GM18858 (cell line): Measurements from ENCODE around the gene LDB2.
"Not testable (repeated sequence)": the region's sequence is repeated elsewhere in the genome, so short reads cannot be mapped to it uniquely, and the experiment has no call there.

Experiments
- ATAC-seq: cut with Tn5 transposase; IDR thresholded peaks from one replicate; pipeline ENCODE4 v1.9.1; 2021; ENCODE audit not compliant: unreplicated experiment

The LDB2 gene

GRCh38 chr4:16574981-16575380 is 323.5 kb downstream of the LDB2 start:
- no peak for ATAC-seq

DNA sequence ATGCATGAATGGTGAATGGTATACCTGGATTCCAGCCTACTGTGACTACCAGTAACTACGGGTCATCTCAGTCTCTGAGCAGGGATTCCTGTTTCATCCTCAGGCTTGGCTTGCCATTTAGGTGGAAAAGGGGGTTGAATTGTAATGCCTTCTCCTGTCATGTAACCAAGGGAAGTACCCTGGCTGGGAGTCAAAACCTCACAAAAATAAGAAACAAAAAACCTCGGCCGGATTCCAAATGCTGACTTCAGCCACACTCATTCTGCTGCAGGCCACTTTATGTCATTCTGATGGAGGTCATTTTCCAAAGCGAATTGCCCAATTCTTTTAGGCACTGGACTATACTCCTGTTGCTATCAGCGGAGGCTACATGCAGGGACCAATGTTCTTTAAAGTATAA is 324.7 kb downstream of the LDB2 start:
- ATAC-seq, result no peak

DNA sequence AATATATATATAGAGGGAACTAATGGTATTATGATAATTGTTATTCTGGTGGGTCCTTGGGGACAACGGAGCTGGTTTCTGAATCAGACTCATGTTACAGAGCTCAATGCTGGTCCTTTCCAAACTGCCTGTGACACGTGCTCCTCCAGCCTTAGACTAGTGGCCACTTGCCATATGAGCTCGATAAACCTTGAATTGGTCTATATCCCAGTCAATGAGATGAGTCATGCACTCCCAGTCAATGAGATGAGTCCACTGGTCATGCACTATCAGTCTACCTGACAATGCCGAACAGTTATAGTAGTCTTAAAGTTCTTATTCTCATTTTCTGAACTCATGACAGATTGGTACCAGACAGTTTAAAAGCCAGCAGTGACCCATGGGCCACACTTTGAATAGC is 325.2 kb downstream of the LDB2 start:
- no peak for ATAC-seq

GRCh38 chr4:16572631-16573030 is 325.8 kb downstream of the LDB2 start:
- ATAC-seq, result no peak

GRCh38 chr4:16572161-16572560 is 326.3 kb downstream of the LDB2 start:
- no peak for ATAC-seq

DNA sequence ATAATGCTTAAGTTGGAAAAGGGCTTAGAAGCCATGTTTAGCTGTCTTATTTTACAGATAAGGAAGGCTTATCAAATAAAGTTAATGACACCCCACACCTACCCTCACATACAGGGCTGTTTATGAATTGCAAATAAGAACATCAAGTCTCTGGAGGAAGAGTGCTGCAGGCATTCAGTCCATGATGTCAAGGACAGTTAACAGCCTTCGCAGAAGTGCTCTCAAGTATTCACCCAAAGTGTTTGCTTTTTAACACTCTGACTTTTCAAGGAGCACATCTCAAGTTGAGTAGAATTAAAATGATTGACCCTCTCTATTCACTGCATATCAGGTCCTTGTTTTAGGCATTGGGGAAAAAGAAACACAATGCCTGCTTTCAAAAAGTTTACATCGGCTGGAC is 328.7 kb downstream of the LDB2 start:
- no peak for ATAC-seq

- not testable (repeated sequence) for ATAC-seq
Observed at GRCh38 chr4:16557316-16557715, 341.1 kb downstream of the LDB2 start.

DNA sequence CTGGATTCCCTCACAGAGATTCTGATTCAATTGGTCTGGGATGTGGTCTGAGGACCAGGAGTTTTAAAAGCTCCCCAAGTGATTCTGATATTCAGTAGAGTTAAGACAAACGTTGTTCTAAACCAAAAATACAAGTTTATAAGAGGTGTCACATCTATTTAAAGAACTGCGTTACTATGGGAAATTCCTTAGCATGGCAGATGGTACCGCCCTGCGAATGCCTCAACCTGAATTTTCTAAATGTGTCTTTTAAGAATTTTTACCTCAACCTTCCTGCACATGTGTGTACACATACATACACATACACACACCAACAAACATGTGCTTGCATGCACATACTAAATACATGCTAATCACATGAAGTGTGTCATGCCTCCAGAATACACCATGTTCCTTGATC is 343.3 kb downstream of the LDB2 start:
- ATAC-seq, result no peak

DNA sequence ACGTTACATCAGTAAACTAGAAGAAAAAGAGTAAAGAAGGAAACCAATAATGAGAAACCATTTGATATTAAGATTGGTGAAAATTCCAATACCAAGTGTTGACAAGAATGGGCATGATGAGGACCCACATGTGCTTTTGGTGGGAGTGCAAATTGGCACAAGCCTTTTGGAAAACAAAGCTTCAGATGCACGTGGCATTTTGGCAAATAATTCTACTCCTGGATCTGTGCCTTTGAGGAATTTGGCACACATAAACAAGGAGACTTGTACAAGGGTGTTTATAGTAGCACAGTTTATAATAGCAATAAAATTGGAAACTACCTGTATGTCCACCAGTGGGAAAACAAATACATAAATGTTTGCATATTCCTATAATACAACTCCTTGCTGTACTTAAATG is 347.9 kb downstream of the LDB2 start:
- no peak for ATAC-seq

DNA sequence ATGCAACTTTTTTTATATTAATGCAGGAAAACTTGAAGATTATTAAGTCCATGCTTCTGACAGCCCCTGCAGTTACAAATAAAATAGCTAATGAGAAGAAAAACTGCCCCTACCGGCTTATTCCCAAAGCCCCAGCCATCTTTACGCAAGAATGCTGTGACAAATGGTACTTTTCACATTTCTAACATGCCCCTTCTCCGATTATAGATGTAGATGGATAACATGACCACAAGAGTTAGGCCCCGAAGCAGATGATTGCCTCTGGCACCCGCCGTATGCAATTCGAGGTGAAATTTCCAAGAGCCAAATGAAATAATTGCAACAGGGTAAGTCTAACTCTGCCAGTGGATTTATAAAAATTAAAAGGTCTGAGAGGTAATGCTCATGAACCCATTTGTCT is 352.8 kb downstream of the LDB2 start:
- ATAC-seq, result no peak

DNA sequence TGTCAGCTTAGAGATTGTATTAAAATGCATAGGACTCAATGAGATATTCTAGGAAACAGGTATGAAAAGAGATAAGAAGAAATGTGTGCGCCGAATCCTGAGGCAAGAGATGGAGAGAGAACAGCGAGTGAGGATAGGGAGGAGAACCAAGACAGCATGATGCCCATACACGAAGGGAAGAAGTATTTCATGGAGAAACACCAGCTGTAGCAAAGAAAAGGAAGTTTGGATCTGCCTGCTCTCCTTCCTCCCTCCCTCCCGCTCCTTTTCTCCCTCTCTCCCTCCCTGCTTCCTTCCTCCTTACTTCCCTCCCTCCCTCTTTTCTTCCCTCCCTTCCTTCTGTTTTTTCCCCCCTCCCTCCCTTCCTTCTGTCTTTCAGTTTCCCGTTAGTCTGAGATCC is 353.6 kb downstream of the LDB2 start:
- no peak for ATAC-seq

GRCh38 chr4:16544251-16544721 is 354.2 kb downstream of the LDB2 start:
- no peak for ATAC-seq

- no peak for ATAC-seq
Observed at GRCh38 chr4:16537926-16538325, 360.5 kb downstream of the LDB2 start.

GRCh38 chr4:16532240-16532970 is 366.0 kb downstream of the LDB2 start:
- ATAC-seq, result no peak

DNA sequence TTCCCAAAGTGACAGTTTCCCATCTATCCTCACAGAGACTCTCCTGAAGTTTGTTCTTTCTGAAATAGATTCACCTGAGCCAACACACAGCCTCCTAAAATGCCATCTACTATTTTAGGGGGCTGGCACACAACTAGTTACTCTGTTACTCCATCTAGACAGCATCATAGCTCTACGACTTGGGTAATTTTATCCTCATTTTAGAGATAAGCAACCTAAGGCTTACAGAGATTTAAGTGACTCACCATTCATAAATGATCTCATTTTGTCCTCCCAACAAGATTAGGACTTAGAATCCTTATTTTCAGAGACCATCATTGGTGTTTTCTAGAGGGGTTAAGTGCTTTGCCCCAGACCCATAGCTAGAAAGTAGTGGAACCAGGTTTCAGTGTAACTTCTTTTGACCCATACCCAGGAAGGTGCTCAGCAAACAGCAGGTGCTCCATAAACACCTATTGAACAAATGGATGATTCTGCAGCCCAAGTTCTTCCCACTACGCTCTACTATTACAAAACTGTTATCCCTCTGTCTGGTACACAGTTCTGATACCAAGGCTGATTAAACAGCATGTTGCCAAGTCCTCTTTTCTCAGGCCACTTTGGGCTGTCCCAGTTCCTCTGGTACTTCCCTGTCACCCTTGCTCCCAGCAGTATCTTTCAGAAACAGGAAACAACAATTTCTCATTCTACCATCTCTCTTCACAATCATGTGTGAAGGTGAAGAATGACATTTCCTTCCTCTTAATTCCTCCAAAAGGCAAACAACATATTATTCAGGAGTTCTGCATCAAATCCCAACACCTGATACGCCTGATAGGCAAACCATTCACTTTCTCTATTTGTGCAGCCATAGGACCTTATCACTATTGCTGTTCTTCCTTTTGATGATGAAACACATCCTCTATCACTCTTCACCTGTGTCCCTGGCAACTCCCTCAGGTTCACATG is 367.5 kb downstream of the LDB2 start:
- no peak for ATAC-seq

GRCh38 chr4:16524911-16525554 is 373.4 kb downstream of the LDB2 start:
- no peak for ATAC-seq

DNA sequence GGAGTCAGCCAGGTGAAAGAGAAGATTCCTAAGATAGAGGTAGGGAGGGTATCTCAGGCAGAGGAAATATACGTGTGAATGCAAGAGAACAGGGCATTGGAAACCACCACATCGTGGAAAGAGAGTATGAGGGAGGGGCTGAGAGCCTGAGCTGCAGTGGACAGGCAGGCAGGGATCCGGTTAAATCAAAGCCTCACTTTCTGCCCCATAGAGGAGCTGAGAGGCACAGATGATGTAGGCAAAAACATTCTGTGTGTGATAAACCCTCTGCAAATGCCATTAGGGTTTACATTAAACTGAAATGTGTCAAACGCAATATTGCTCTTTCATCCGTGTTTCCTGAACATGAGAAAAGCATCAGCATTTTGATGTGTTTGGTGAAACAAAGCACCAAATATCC is 374.0 kb downstream of the LDB2 start:
- ATAC-seq, result no peak

DNA sequence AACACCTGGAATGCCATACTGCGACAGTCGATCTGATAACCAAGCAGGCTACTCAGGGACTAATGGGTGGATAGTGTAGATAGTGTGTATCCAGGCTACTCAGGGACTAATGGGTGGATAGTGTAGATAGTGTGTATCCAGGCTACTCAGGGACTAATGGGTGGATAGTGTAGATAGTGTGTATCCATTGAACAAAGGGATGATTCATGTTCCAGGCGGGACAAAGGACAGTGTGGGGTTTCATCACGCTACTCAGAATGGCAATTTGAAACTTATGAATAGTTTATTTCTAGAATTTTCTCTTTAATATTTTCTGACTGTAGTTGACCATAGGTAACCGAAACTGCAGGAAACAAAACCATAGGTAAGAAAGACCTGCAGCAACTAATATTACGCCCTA is 374.9 kb downstream of the LDB2 start:
- ATAC-seq, result not testable (repeated sequence)

DNA sequence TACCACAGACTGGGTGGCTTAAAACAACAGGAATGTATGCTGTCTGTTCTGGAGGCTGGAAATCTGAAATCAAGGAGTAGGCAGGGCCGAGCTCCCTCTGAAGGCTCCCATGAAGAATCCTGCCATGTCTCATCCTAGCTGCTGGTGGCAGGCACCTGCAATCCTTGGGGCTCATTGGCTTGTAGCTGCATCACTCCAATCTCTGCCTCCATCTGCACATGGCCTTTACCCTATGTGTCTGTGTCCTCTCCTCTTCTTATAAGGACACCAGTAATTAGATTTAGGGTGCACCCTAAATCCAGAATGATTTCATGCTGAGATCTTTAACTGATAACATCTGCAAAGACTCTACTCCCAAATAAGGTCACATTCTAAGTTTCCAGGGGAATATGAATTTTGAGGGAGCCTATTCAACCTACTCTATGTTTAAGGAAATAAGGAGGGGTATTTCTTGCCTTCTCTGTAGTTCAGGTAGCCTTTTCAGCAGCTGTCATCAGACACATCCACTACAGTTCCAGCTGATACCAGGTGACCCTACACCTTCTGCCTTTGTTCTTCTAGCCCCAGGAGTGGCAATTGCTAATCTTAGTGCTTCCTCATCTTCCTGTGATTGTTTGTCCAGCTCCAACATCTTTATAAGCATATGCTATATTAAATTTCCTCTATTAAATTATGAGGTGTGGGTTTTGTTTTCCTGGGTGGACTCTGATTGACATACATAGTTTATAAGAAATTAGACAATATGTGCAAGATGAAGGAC is 377.1 kb downstream of the LDB2 start:
- ATAC-seq, result no peak

- no peak for ATAC-seq
Observed at GRCh38 chr4:16516796-16517439, 381.5 kb downstream of the LDB2 start.
